Measurements from ENCODE around the gene MAGEA3. TPM values are rescaled to one million over a fixed set of nuclear protein-coding genes. Genes with fewer than 3 reads are reported as not detected.
"Not testable (repeated sequence)": the region's sequence is repeated elsewhere in the genome, so short reads cannot be mapped to it uniquely, and the experiment has no call there.

The MAGEA3 gene
- total RNA-seq, 1 donor from 2014 or later, result not detected

DNA sequence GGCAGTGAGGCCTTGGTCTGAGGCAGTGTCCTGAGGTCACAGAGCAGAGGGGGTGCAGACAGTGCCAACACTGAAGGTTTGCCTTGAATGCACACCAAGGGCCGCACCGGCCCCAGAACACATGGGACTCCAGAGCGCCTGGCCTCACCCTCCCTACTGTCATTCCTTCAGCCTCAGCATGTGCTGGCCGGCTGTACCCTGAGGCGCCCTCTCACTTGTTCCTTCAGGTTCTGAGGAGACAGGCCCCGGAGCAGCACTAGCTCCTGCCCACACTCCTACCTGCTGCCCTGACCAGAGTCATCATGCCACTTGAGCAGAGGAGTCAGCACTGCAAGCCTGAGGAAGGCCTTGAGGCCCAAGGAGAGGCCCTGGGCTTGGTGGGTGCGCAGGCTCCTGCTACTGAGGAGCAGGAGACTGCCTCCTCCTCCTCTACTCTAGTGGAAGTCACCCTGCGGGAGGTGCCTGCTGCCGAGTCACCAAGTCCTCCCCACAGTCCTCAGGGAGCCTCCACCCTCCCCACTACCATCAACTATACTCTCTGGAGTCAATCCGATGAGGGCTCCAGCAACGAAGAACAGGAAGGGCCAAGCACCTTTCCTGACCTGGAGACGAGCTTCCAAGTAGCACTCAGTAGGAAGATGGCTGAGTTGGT is 37.4 kb downstream of the MAGEA3 start:
- no peak for DNase-seq (ENCODE audit: extremely low read depth, low read depth, low spot score)

GRCh38 chrX:152736528-152736927 is 37.9 kb downstream of the MAGEA3 start:
- not testable (repeated sequence) for DNase-seq (ENCODE audit: extremely low read depth, low read depth, low spot score)

GRCh38 chrX:152738560-152738959 is 40.0 kb downstream of the MAGEA3 start:
- DNase-seq (ENCODE audit: extremely low read depth, low read depth, low spot score), result no peak

Other genes with a start within 250 kb of the MAGEA3 start
- gene GABRA3, start 247.5 kb upstream of the MAGEA3 start, total RNA-seq, result not detected in 2 replicates
- under 0.01 TPM in 1 of 2 replicates, not detected in the other for gene GABRQ, start 60.9 kb upstream of the MAGEA3 start, total RNA-seq
- gene CSAG2, start 10.5 kb downstream of the MAGEA3 start, total RNA-seq, result not detected in 2 replicates
- gene MAGEA2B, start 15.8 kb downstream of the MAGEA3 start, total RNA-seq, result not detected in 2 replicates
- gene CSAG1, start 34.9 kb downstream of the MAGEA3 start, total RNA-seq, result not detected in 2 replicates
- gene MAGEA12, start 35.0 kb downstream of the MAGEA3 start, total RNA-seq, result not detected in 2 replicates
- not detected in 2 replicates for gene MAGEA2, start 55.0 kb downstream of the MAGEA3 start, total RNA-seq
- gene CSAG3, start 60.4 kb downstream of the MAGEA3 start, total RNA-seq, result not detected in 2 replicates
- not detected in 2 replicates for gene MAGEA6, start 70.9 kb downstream of the MAGEA3 start, total RNA-seq
- 24.7 and 40.7 TPM in 2 replicates for gene CETN2, start 132.0 kb downstream of the MAGEA3 start, total RNA-seq
- 21.5 and 23.4 TPM in 2 replicates for gene NSDHL, start 132.3 kb downstream of the MAGEA3 start, total RNA-seq
- 9.4 and 20.9 TPM in 2 replicates for gene ZNF185, start 199.3 kb downstream of the MAGEA3 start, total RNA-seq